ENCODE results near the gene SPARC. TPM values are rescaled to one million over a fixed set of nuclear protein-coding genes. Genes with fewer than 3 reads are reported as not detected.

Gene SPARC
- total and polyA plus RNA-seq, 2 donors (not counting 1 experiment from before 2014, with no cell fraction given): 0.45 TPM; not detected in 1

DNA sequence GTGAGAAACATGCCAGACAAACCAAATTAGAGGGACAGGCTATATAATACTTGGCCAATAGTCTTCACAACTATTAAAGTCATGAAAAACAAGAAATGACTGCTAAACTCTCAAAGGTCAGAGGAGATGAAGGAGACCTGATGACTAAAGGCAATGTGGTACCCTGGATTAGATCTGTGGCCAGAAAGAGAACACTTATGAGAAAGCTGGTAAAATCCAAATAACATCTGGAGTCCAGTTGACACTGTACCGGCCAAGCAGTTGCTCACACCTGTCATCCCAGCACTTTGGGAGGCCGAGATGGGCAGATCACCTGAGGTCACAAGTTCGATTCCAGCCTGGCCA is 47.3 kb upstream of the SPARC start:
- ChIA-PET POLR2A (no interaction called here), CTCF (interaction anchor here (11.7 kb wide), 1 partner anchor 75 kb away, joined by 156 read pairs; no protein-coding TSS in a partner anchor)
- Histone ChIP-seq H3K27ac (ENCODE audit: low read length in 2 of 2) (no peak overlapping the region), H3K36me3 (replicated peaks in 1 of 2; ENCODE audit: control extremely low read depth in 1 of 2, control insufficient read depth in 1 of 2, extremely low read depth in 1 of 2, insufficient read depth in 2 of 2, low read length in 1 of 2) (peaks cover 6 to 8% of the 10 kb centered on the region in 2 experiments), H3K4me1 (ENCODE audit: control insufficient read depth in 2 of 2, insufficient read depth in 2 of 2, low read length in 2 of 2) (no peaks in the 10 kb centered on the region), H2AFZ (ENCODE audit: insufficient read depth, low read depth, low read length, poor library complexity, severe bottlenecking) (no peak overlapping the region), H3K9me3 (ENCODE audit: control extremely low read depth in 1 of 3, control insufficient read depth in 2 of 3, insufficient read depth in 1 of 3, low read length in 2 of 3) (peaks cover 0 to 7% (median 2%) of the 10 kb centered on the region in 3 donors), H3K79me2 (ENCODE audit: control insufficient read depth, insufficient read depth, low read length) (peaks cover 7% of the 10 kb centered on the region), H3K9ac (ENCODE audit: low read length) (no peak overlapping the region), H3K4me3 (ENCODE audit: control extremely low read depth in 1 of 5, extremely low read depth in 1 of 5, insufficient read depth in 1 of 5, low read depth in 2 of 5, low read length in 4 of 5) (no peak overlapping the region), H3K4me2 (replicated peaks; ENCODE audit: low read depth, low read length, poor library complexity, severe bottlenecking) (no peak overlapping the region), H4K20me1 (ENCODE audit: control insufficient read depth, insufficient read depth, low read length, poor library complexity, severe bottlenecking) (no peaks in the 10 kb centered on the region), H3K27me3 (replicated peaks in 1 of 4; ENCODE audit: control extremely low read depth in 1 of 4, control insufficient read depth in 3 of 4, insufficient read depth in 4 of 4, low read length in 3 of 4) (no peaks in the 10 kb centered on the region)
- H3K4me3 Mint-ChIP-seq: no peak overlapping the region
- H3K27ac Mint-ChIP-seq: no peak overlapping the region
- H3K27me3 Mint-ChIP-seq: no peaks in the 10 kb centered on the region
- peaks cover 8% of the 10 kb centered on the region for H3K9me3 Mint-ChIP-seq (ENCODE audit: insufficient read depth)
- DNase-seq (no peak), ATAC-seq (ENCODE audit: low read depth) (no peak)
- intact Hi-C loops (cut with micrococcal nuclease): no loop called here
- TF ChIP-seq EZH2 (IDR thresholded peaks at IDR 0.05; ENCODE audit: borderline replicate concordance, insufficient read depth, low read depth, low read length, poor library complexity, severe bottlenecking): no peak
- TF ChIP-seq, protein P1, sequence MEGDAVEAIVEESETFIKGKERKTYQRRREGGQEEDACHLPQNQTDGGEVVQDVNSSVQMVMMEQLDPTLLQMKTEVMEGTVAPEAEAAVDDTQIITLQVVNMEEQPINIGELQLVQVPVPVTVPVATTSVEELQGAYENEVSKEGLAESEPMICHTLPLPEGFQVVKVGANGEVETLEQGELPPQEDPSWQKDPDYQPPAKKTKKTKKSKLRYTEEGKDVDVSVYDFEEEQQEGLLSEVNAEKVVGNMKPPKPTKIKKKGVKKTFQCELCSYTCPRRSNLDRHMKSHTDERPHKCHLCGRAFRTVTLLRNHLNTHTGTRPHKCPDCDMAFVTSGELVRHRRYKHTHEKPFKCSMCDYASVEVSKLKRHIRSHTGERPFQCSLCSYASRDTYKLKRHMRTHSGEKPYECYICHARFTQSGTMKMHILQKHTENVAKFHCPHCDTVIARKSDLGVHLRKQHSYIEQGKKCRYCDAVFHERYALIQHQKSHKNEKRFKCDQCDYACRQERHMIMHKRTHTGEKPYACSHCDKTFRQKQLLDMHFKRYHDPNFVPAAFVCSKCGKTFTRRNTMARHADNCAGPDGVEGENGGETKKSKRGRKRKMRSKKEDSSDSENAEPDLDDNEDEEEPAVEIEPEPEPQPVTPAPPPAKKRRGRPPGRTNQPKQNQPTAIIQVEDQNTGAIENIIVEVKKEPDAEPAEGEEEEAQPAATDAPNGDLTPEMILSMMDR (IDR thresholded peaks at IDR 0.05): no peak
- no peaks in the 10 kb centered on the region for H3K4me1 Mint-ChIP-seq
- 100% methylated on average over 2 of the region's 3 CpGs for WGBS (ENCODE audit: insufficient coverage)

DNA sequence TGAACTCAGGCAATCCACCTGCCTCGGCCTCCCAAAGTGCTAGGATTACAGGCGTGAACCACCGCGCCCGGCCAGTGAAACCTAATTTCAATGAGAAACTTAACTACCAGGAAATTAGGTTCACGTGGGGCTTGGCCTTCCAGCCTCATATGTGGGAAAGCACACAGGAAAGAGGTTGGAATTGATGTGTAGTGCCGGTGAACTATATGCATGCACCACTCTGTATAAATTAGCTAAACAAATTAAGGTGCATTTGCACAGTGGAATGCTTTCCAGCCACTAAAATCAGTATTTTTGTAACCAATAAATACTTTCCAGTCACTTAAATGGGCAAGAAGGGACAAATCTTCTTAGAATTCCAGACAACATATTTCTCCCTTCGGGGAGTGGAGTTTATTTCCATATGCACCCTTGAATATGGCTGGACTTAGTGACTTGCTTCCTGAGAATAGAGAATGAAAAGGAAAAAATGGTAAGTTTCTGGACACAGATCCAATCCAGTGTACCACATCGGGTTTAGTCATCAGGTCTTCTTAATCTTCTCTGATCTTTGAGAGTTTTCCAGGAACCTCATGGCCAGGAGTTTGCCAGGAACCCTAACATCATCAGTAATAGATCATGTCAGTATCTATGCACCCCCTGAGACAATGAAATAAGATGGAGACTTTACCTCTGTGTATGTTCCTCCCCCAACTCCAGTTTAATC is 46.8 kb upstream of the SPARC start:
- Histone ChIP-seq H3K4me1 (ENCODE audit: control insufficient read depth in 2 of 2, insufficient read depth in 2 of 2, low read length in 2 of 2) (no peaks in the 10 kb centered on the region), H3K79me2 (ENCODE audit: control insufficient read depth, insufficient read depth, low read length) (peaks cover 7% of the 10 kb centered on the region), H3K36me3 (replicated peaks in 1 of 2; ENCODE audit: control extremely low read depth in 1 of 2, control insufficient read depth in 1 of 2, extremely low read depth in 1 of 2, insufficient read depth in 2 of 2, low read length in 1 of 2) (peaks cover 6 to 8% of the 10 kb centered on the region in 2 experiments), H3K9ac (ENCODE audit: low read length) (no peak overlapping the region), H2AFZ (ENCODE audit: insufficient read depth, low read depth, low read length, poor library complexity, severe bottlenecking) (no peak overlapping the region), H3K9me3 (ENCODE audit: control extremely low read depth in 1 of 3, control insufficient read depth in 2 of 3, insufficient read depth in 1 of 3, low read length in 2 of 3) (peaks cover 0 to 7% (median 2%) of the 10 kb centered on the region in 3 donors), H3K4me3 (ENCODE audit: control extremely low read depth in 1 of 5, extremely low read depth in 1 of 5, insufficient read depth in 1 of 5, low read depth in 2 of 5, low read length in 4 of 5) (no peak overlapping the region), H3K27ac (ENCODE audit: low read length in 2 of 2) (no peak overlapping the region), H3K4me2 (replicated peaks; ENCODE audit: low read depth, low read length, poor library complexity, severe bottlenecking) (no peak overlapping the region), H3K27me3 (replicated peaks in 1 of 4; ENCODE audit: control extremely low read depth in 1 of 4, control insufficient read depth in 3 of 4, insufficient read depth in 4 of 4, low read length in 3 of 4) (no peaks in the 10 kb centered on the region), H4K20me1 (ENCODE audit: control insufficient read depth, insufficient read depth, low read length, poor library complexity, severe bottlenecking) (no peaks in the 10 kb centered on the region)
- ChIA-PET POLR2A (no interaction called here), CTCF (no interaction called here)
- DNase-seq (no peak), ATAC-seq (ENCODE audit: low read depth) (no peak)
- no peak overlapping the region for H3K4me3 Mint-ChIP-seq
- WGBS (ENCODE audit: insufficient coverage): 97% methylated on average over 5 of the region's 9 CpGs
- no peaks in the 10 kb centered on the region for H3K4me1 Mint-ChIP-seq
- H3K9me3 Mint-ChIP-seq (ENCODE audit: insufficient read depth): peaks cover 8% of the 10 kb centered on the region
- intact Hi-C loops (cut with micrococcal nuclease): no loop called here
- TF ChIP-seq EZH2 (IDR thresholded peaks at IDR 0.05; ENCODE audit: borderline replicate concordance, insufficient read depth, low read depth, low read length, poor library complexity, severe bottlenecking): no peak
- TF ChIP-seq, protein P1 (IDR thresholded peaks at IDR 0.05): no peak
- no peak overlapping the region for H3K27ac Mint-ChIP-seq
- no peaks in the 10 kb centered on the region for H3K27me3 Mint-ChIP-seq

All from B cell (primary cell).